Stromal cell of bone marrow (primary cell): ENCODE results near the gene TRMT61A.
"Not testable (repeated sequence)": the region's sequence is repeated elsewhere in the genome, so short reads cannot be mapped to it uniquely, and the experiment has no call there.

Experiments
- DNase-seq: peaks from one replicate; pipeline ENCODE4 v3.0.0-alpha.2; 2012; ENCODE audit warnings: low read depth

The TRMT61A gene

GRCh38 chr14:103523575-103523954 is 5.4 kb upstream of the TRMT61A start:
- DNase-seq: no peak

GRCh38 chr14:103524002-103524935 is 4.7 kb upstream of the TRMT61A start:
- DNase-seq: no peak

GRCh38 chr14:103525430-103526246 is 3.4 kb upstream of the TRMT61A start:
- DNase-seq: not testable (repeated sequence)

- no peak for DNase-seq
Observed at GRCh38 chr14:103526247-103526913, 2.6 kb upstream of the TRMT61A start.

- no peak for DNase-seq
Observed at GRCh38 chr14:103526914-103527248, 2.1 kb upstream of the TRMT61A start.

- peak; percentile 73 for DNase-seq
Observed at GRCh38 chr14:103527408-103528145, 1.4 kb upstream of the TRMT61A start.

- no peak for DNase-seq
Observed at GRCh38 chr14:103528146-103528586, 830 bp upstream of the TRMT61A start.

- no peak for DNase-seq
Observed at GRCh38 chr14:103529383-103530365, 678 bp downstream of the TRMT61A start.

GRCh38 chr14:103530390-103530789 is 1.4 kb downstream of the TRMT61A start:
- DNase-seq: no peak

- DNase-seq: no peak
Observed at GRCh38 chr14:103530831-103531230, 1.8 kb downstream of the TRMT61A start.

GRCh38 chr14:103531421-103532215 is 2.6 kb downstream of the TRMT61A start:
- DNase-seq: no peak

- no peak for DNase-seq
Observed at GRCh38 chr14:103532216-103533136, 3.5 kb downstream of the TRMT61A start.

GRCh38 chr14:103533137-103533998 is 4.4 kb downstream of the TRMT61A start:
- no peak for DNase-seq

GRCh38 chr14:103533999-103534575 is 5.1 kb downstream of the TRMT61A start:
- no peak for DNase-seq

GRCh38 chr14:103534576-103535061 is 5.6 kb downstream of the TRMT61A start:
- no peak for DNase-seq

GRCh38 chr14:103535081-103535890 is 6.3 kb downstream of the TRMT61A start:
- DNase-seq: no peak
